ENCODE results near the gene RBM20.

DNA sequence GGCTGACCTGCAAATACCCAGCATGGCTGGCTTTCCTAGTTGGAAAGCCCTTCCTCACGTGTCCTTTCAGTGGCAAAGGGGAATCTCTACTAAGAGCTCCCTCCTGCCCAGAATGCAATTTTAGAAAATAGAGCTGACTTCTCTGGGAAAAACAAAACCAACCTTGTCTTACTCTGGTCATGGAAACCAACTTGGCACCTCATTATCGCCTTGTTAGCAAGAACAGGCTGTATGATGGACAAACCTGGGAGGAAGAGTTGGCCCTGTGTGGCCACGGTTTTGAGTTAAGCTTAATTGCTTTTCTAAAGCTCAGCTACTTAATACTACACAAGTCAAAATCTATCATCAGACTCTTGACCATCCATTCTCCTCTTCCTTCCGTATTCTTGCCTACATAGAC, 133.5 kb downstream of the RBM20 start:
- TF ChIP-seq POLR2AphosphoS5 (IDR thresholded peaks at IDR 0.05; ENCODE audit: low read depth), result no peak
- TF ChIP-seq, protein P1, sequence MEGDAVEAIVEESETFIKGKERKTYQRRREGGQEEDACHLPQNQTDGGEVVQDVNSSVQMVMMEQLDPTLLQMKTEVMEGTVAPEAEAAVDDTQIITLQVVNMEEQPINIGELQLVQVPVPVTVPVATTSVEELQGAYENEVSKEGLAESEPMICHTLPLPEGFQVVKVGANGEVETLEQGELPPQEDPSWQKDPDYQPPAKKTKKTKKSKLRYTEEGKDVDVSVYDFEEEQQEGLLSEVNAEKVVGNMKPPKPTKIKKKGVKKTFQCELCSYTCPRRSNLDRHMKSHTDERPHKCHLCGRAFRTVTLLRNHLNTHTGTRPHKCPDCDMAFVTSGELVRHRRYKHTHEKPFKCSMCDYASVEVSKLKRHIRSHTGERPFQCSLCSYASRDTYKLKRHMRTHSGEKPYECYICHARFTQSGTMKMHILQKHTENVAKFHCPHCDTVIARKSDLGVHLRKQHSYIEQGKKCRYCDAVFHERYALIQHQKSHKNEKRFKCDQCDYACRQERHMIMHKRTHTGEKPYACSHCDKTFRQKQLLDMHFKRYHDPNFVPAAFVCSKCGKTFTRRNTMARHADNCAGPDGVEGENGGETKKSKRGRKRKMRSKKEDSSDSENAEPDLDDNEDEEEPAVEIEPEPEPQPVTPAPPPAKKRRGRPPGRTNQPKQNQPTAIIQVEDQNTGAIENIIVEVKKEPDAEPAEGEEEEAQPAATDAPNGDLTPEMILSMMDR (conservative IDR thresholded peaks at IDR 0.05; ENCODE audit: low read depth in 2 of 2), result no peak

Measured in GM23338 (cell line).